GM12865 (cell line): ENCODE data around the gene TACR1.
"Not testable (repeated sequence)": the region's sequence is repeated elsewhere in the genome, so short reads cannot be mapped to it uniquely, and the experiment has no call there.

Experiments used
- DNase-seq: peaks from one replicate; pipeline ENCODE4 v3.0.0; 2010; ENCODE audit warnings: low read depth
- H3K4me3 ChIP-seq: 2 replicates; pipeline ENCODE4 v1.5.1; 2011; ENCODE audit warnings: mild to moderate bottlenecking, low read depth, low read length, control low read depth
- TF ChIP-seq, protein P1 (sequence below): IDR thresholded peaks from 2 replicates; pipeline ENCODE4 v1.5.1; 2011; ENCODE audit warnings: low read length, control low read depth, low read depth, inconsistent platforms; ENCODE audit not compliant: insufficient read depth; ENCODE audit errors: missing control alignments

The TACR1 gene

GRCh38 chr2:75180476-75180875 lies 18.8 kb downstream of the TACR1 start:
- TF ChIP-seq, protein P1, sequence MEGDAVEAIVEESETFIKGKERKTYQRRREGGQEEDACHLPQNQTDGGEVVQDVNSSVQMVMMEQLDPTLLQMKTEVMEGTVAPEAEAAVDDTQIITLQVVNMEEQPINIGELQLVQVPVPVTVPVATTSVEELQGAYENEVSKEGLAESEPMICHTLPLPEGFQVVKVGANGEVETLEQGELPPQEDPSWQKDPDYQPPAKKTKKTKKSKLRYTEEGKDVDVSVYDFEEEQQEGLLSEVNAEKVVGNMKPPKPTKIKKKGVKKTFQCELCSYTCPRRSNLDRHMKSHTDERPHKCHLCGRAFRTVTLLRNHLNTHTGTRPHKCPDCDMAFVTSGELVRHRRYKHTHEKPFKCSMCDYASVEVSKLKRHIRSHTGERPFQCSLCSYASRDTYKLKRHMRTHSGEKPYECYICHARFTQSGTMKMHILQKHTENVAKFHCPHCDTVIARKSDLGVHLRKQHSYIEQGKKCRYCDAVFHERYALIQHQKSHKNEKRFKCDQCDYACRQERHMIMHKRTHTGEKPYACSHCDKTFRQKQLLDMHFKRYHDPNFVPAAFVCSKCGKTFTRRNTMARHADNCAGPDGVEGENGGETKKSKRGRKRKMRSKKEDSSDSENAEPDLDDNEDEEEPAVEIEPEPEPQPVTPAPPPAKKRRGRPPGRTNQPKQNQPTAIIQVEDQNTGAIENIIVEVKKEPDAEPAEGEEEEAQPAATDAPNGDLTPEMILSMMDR: no peak
- DNase-seq: no peak
- H3K4me3 ChIP-seq: no peak overlapping the region

- no peak for DNase-seq
- TF ChIP-seq, protein P1: no peak
- no peak overlapping the region for H3K4me3 ChIP-seq
These were observed 21.9 kb downstream of the TACR1 start for GRCh38 chr2:75177427-75177826.

GRCh38 chr2:75175456-75175855 lies 23.9 kb downstream of the TACR1 start:
- TF ChIP-seq, protein P1: no peak
- DNase-seq: no peak
- H3K4me3 ChIP-seq: no peak overlapping the region

DNA sequence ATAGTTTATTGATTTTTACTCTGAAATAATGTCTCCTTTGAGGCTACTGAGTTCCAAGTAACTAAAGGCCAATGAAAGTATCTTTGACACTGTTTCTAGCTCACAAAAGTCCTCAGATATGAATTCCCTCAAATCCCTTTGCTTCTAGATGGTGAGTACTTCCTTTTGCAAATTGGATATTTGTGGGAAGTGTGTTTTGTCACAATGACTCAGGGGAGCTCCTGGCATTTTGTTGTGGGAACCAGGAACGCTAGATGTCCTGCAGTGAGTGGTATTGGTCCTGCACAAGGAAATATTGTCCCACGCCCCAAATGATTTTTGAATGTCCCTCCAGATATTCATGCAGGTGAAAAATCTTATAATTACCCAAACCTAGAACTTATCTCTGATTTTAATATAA lies 24.3 kb downstream of the TACR1 start:
- DNase-seq: no peak
- no peak overlapping the region for H3K4me3 ChIP-seq
- TF ChIP-seq, protein P1: no peak

DNA sequence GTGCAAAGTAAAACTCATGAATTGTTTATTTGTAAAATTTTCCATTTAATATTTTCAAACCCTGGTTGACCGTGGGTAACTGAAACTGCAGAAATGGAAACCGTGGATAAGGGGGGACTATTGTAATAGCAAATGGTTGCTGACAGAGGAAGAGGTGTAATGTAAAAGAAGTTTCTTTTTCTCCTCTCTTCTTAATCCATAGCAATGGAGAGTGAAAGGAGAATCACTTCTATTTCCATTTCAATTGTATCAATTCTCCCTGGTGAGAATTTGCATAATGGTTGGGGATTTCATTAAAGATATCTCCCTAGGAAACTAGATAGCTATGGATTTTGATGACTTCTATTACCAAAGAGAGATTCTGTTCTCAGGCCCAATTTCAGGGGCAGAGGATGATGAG lies 24.8 kb downstream of the TACR1 start:
- DNase-seq: no peak
- TF ChIP-seq, protein P1: no peak
- no peak overlapping the region for H3K4me3 ChIP-seq

DNA sequence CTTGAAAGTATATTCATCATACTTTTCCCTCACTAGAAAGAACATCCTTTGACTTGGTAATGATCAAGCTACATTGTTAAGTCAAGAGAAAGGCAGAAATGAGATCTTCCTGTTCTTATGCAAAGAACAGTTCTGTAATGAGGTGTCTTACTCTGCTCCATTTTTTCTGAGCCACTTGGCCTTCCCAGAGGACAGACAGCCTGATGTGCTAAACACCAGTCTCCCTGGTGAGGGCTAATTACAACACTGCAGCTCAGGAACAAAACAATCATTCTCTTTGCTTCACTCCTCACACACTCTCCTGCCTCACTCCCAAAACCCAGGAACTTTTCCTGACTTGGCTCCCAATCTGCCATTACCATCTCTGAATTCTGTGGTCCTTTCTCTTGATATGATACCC lies 25.6 kb downstream of the TACR1 start:
- TF ChIP-seq, protein P1: no peak
- no peak overlapping the region for H3K4me3 ChIP-seq

GRCh38 chr2:75171423-75171822 lies 27.9 kb downstream of the TACR1 start:
- DNase-seq, H3K4me3 ChIP-seq: not testable (repeated sequence)

More for the DNA sequence above, 25.6 kb downstream of the TACR1 start:
- no peak for DNase-seq
